NCI-H460 (cell line): ENCODE measurements around the gene RTN4. TPM values are rescaled to one million over a fixed set of nuclear protein-coding genes. Genes with fewer than 3 reads are reported as not detected.
A peak's percentile ranks its signal among the peaks of the same experiment; 100 is the strongest.
"Not testable (repeated sequence)": the region's sequence is repeated elsewhere in the genome, so short reads cannot be mapped to it uniquely, and the experiment has no call there.

Experiments used
- DNase-seq: peaks from one replicate; pipeline ENCODE4 v3.0.0-alpha.2; 2016; ENCODE audit warnings: low read depth; ENCODE audit errors: extremely low read depth
- polyA plus RNA-seq: library from polyadenylated mRNA; depleted of rRNA; stranded (reverse); fragments of >200 nt; gene quantifications from 2 replicates; pipeline ENCODE4 v1.2.3, GENCODE V29; 2014; cell fraction: nucleus; rRNA removed
- total RNA-seq: library from RNA; depleted of rRNA; stranded (reverse); fragments of >200 nt; shearing (Covaris generic); gene quantifications from 2 replicates; pipeline ENCODE4 v1.2.3, GENCODE V29; 2014; rRNA removed

The RTN4 gene, protein sequence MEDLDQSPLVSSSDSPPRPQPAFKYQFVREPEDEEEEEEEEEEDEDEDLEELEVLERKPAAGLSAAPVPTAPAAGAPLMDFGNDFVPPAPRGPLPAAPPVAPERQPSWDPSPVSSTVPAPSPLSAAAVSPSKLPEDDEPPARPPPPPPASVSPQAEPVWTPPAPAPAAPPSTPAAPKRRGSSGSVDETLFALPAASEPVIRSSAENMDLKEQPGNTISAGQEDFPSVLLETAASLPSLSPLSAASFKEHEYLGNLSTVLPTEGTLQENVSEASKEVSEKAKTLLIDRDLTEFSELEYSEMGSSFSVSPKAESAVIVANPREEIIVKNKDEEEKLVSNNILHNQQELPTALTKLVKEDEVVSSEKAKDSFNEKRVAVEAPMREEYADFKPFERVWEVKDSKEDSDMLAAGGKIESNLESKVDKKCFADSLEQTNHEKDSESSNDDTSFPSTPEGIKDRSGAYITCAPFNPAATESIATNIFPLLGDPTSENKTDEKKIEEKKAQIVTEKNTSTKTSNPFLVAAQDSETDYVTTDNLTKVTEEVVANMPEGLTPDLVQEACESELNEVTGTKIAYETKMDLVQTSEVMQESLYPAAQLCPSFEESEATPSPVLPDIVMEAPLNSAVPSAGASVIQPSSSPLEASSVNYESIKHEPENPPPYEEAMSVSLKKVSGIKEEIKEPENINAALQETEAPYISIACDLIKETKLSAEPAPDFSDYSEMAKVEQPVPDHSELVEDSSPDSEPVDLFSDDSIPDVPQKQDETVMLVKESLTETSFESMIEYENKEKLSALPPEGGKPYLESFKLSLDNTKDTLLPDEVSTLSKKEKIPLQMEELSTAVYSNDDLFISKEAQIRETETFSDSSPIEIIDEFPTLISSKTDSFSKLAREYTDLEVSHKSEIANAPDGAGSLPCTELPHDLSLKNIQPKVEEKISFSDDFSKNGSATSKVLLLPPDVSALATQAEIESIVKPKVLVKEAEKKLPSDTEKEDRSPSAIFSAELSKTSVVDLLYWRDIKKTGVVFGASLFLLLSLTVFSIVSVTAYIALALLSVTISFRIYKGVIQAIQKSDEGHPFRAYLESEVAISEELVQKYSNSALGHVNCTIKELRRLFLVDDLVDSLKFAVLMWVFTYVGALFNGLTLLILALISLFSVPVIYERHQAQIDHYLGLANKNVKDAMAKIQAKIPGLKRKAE
- 302 and 305 TPM in 2 replicates for total RNA-seq
- polyA plus RNA-seq, result 243 and 252 TPM in 2 replicates

GRCh38 chr2:55050100-55050994, at the start of gene RTN4:
RTN4 (minus strand) TSS chr2:55050451; CDS start chr2:55050300, 151 bp downstream.
- DNase-seq, result peak; percentile 99

DNA sequence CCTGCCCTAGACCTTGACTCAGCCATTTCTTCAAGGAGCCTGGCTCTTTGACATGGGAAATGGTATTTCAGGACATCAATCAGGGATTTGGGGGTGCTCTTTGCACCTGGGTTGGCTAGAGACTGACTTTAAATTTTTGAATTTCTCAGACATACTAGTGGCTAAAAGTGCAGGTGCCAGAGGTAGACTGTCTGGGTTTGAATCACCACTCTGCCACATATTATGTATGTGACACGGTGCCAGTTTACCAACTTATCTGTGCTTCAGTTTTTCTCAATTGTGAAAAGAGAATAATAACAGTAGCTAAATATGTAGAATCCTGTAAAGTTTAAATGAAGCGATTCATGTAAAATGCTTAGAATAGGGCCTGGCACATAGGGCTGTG, 49.2 kb upstream of the RTN4 start:
- peak; percentile 33 for DNase-seq

DNA sequence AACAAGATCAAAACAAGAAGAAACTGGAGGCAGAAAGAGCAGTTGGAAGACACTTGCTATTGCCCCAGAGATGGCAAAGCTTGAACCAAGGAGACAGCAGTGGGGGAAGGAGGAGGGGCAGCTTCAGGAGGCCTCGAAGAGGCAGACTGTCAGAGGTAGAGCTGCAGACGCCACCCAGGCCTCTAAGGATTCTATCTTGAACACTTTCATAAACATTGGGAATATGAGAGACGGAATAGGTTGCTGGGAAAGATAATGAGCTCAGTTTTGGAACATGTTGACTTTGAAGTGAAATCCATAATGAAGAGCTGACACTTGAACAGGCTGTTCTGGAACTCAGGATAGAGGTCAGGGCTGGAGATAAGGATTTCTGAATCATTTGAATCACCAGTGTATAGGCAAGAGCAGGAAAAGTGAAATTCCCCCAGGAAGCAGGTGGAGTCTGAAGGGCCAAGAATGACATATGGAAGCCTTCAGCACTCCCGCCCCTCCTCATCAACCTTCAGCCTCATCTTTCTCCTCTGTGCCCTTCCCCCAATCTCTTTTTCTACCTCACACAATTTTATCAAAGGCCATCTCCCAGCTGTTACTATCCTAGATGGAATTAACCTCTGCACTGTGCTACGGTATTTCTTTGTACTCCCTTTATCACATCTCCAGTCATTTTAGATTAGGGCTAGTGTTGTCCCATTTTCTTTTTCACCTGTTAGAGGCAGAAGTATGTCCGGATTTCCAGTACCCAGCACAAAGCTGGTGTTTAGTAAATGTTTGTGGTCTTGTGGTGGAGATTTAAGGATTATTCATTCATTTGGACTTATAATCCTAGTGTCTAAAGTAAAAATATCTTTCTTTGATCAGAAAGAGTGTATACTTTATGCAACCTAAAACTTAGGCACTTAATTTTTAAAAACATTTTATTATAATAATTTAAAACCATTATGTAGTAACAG, 47.5 kb upstream of the RTN4 start:
- no peak for DNase-seq

DNA sequence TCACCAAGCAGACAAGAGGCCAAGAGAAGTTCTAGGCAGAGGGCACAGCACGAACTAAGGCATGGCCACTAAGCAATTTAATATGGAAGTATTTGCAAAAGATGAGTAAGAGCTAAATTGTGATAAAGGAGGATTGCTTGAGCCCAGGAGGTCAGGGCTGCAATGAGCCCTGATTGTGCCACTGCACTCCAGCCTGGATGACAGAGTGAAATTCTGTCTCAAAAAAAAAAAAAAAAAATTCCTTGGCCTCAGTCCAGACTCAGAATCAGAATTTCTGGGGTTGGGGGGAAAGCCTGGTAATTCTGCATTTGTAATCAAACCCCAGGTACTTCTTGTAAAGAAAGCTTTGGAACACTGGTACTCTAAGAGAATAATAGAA, 46.8 kb upstream of the RTN4 start:
- no peak for DNase-seq

- DNase-seq, result no peak
These were observed 46.3 kb upstream of the RTN4 start for GRCh38 chr2:55096586-55096985.

GRCh38 chr2:55093381-55093780, 43.1 kb upstream of the RTN4 start:
- peak; percentile 73 for DNase-seq

- DNase-seq, result no peak
These were observed 42.2 kb upstream of the RTN4 start for GRCh38 chr2:55092439-55092838.

GRCh38 chr2:55091681-55092080, 41.4 kb upstream of the RTN4 start:
- DNase-seq, result not testable (repeated sequence)

- no peak for DNase-seq
These were observed 40.5 kb upstream of the RTN4 start for GRCh38 chr2:55090702-55091101.

- DNase-seq, result no peak
These were observed 39.5 kb upstream of the RTN4 start for GRCh38 chr2:55089726-55090125.

DNA sequence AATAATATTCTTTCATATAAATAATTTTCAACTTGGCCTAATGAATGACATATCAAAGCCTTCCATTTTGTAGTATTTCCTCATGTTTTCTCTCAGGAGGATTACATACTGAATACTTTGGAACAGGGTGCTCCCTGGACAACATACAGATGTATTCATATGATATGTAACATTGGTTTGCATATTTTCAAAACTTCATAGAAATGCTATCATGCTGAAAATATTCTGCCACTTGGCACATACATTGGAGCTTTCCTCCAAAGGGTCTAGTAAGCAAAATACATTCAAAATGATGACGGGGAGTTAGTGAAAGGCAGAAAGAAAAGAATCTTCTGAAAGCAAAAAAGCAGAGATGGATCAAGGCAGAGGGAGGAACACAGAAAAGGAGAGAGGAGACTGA, 38.1 kb upstream of the RTN4 start:
- no peak for DNase-seq

DNA sequence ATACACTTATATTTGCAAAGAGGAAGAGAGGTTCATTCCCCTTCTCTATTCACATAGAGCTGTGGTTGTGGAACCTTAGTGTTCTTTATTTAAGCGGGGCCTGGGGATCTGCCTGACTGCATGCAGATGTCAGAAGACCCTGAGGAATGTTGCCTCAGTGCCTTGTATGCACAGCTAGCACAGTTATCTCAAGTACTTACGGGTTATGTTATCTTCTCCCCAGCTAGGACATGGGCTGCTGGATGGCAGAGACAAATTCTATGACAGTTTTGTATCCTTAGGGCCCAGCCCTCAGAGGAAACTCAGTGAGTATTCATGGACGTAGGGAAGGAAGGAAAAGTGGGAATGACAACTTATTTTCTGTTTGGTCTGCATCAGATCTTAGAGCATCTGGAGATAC, 37.7 kb upstream of the RTN4 start:
- no peak for DNase-seq

DNA sequence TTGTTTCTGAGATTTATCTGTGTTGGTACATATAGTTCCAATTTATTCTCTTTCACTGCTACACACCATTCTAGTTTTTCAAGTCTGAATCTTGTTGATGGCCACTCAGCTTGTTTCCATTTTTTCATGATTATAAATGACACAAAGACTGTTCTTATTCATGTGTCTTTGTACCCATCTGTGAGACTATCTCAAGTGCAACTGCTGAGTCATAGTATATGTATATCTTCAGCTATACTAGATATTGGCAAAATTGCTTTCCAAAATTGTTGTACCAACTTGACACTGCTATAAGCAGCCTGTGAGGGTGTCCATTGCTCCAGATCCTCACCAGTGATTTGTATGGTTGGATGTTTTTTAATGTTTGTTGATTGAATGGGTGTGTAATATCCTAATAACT, 37.2 kb upstream of the RTN4 start:
- DNase-seq, result no peak

DNA sequence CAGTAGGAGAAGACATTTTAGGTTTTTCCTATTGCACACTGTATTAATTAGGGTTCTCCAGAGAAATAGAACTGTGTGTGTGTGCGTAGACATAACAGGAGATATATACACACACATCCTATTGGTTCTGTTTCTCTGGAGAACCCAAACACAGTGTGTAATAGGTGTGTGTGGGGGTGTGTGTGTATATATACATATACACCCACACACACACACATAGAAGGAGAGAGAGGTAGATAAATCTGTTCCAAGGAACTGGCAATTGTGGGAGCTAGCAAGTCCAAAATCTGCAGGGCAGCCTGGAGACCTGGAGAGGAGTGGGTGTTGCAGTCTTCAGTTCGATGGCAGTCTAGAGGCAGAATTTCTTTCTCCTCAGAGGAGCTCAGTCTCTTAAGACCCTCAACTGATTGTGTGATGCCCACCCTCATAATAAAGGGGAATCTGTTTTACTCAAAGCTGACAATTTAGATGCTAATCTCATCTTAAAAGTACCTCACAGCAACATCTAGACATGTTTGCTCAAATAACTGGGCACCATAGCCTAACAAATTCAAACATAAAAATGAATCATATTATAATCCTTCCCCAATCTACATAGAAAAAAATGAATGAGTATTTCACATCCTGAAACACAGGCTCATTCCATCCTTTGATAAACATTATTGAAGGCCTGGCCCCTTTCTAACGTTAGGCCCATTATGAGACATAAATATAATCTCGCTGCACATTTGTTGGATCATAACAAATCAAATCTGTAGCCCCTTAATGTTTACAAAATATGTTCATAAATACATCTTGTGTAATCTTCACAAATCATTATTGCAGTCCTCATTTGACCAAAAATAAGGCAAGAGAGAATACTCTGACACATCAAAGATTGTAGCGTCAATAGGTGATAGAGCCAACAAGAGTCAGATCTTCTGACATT, 35.1 kb upstream of the RTN4 start:
- no peak for DNase-seq

DNA sequence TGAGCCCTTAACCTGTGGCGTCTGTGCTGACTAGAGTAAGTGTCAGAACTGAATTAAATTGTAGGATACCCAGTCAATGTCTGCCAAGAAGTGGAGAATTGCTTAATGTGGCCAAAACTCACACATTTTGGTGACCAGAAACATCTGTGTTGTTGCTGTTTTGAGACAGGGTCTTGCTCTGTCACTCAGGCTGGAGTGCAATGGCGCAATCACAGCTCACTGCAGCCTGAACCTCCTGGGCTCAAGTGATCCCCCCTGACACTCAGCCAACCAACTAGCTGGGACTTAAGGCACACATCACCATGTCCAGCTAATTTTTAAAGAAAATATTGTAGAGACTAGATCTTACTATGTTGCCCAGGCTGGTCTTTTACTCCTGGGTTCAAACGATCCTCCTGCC, 34.4 kb upstream of the RTN4 start:
- no peak for DNase-seq

DNA sequence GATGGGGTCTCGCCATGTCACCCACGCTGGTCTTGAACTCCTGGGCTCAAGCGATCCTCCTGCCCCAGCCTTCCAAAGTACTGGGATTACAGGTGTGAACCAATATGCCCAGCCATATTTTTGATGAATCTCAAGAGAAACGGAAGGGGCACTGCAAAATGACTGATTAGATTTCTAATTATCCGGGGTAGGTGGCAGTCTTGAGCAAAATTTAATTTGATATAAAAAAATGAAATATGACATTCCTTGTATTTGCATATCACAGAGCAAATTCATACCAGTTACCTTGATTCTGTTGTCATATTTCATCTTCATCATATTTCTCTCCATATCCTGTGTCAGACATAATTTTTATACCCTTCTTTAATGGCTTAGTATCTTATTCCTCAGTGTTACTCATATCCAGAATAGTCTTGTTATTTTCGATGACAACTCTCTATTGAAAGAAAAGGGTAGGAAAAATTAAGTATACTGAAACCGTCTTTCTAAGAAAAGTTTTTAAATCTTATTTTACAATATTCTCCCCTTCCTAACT, 30.0 kb upstream of the RTN4 start:
- no peak for DNase-seq

DNA sequence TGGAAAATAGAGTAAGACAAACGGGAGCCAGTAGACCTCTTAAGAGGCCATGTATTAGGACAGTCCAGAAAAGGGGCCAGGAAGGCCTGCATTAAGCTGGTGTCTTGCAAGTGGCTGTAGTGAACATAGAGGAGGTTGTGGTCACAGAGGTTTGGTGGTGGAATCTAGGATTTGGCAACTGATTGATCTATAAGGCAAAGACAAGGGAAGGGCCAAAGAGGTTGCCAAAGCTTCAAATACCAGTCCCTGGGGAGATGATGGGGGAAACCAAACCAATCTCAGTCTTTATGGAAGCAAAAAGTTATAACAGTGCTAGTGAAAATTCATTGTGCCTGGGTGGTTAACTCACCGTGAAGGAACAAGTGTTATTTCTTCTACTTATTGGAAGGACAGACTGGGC, 28.7 kb upstream of the RTN4 start:
- no peak for DNase-seq

- DNase-seq, result no peak
These were observed 26.5 kb upstream of the RTN4 start for GRCh38 chr2:55076721-55077120.
